HG03521 (cell line): ENCODE results near the gene AHCYL2.
"Not testable (repeated sequence)": the region's sequence is repeated elsewhere in the genome, so short reads cannot be mapped to it uniquely, and the experiment has no call there.

ENCODE experiments used
- ATAC-seq: cut with Tn5 transposase; IDR thresholded peaks from one replicate; pipeline ENCODE4 v1.9.1; 2021; ENCODE audit warnings: mild to moderate bottlenecking, moderate library complexity; ENCODE audit not compliant: unreplicated experiment

AHCYL2 gene

DNA sequence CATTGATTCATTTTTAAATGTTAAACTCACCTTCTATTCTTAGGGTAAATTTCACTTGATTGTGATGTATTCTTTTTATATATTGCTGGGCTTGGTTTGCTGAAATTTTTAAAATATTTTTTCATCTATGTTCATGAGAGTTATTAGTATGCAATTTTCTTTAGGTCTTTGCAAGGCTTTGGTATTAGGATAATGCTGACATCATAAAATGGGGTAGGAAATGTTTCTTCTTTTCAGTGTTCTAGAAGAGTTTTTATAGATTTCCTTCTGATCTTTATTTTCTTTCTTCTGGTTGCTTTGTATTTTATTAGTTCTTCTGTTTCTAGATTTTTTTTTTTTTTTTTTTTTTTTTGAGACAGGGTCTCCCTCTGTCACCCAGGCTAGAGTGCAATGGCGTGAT lies 56.3 kb downstream of the AHCYL2 start:
- no peak for ATAC-seq

DNA sequence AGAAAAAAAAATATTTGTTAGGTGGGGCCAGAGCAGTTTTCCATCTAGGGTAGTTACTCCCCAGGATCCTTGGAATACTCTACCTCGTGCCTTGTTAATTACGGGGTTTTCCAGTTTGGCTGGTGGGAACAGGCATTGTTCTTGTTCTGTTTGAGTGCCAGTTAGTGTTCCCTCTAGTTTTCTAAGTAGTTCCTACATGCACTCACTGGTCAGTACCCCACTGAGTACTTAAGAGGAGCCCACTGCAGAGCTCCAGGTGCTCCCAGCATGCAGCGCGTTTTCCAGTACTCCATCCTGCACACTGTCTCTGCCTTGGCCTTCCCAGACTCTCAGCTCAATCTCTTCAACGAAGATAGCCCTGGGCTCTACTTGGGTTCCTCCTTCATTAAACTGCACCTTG lies 58.0 kb downstream of the AHCYL2 start:
- no peak for ATAC-seq

DNA sequence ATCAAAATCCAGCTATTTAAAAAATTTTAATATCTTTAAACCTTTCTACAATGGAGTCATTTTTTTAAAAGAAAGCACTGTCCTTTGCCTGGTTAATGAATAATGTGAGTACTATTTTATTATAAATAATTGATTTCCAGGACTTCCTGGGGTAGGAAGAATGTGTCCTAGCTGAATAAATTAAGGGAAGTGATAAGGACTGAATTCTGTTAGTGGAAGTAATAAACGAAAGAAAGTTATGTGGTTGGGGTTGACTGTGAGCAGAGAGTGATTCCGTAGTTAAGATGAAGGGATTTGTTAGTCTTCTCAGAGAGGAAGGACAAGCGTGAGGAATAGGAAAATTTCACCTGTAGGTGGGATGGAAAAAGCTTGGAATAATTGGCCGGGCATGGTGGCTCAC lies 59.1 kb downstream of the AHCYL2 start:
- ATAC-seq, result no peak

DNA sequence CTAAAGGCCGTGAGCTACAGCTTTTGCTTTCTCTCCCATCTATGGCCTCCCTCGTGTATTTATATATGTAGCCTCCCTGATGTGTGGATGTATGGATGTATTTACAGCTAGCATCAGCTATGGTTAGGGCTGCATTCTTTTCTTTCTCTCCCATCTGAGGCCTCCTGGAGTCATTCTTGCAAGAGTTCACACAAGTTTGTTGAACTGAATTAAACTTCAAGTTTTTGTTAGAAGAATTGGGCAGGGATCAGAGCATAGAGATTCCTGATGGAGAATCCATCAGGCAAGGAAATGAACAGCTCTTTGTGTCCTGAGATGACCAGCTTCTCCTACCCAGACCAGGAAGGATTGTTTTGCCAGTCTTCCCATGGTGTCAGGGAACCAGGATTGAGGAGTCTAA lies 60.3 kb downstream of the AHCYL2 start:
- ATAC-seq, result no peak

DNA sequence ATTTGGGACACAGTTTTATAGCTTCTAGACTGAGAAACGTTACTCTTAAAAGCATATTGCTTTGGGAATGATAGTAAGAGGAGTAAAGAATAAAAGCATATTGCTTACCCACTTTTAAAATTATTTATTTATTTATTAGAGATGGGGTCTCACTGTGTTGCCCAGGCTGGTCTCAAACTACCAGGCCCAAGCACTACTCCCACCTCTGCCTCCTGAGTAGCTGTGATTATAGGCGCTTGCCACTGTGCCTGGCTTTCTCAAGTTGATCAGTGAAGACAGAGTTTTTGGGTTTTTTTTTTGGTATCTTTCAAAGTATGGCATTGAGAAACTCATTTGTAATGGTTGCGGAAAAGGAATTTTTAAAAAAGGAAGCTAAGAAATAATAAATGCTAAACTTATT lies 68.0 kb downstream of the AHCYL2 start:
- no peak for ATAC-seq

DNA sequence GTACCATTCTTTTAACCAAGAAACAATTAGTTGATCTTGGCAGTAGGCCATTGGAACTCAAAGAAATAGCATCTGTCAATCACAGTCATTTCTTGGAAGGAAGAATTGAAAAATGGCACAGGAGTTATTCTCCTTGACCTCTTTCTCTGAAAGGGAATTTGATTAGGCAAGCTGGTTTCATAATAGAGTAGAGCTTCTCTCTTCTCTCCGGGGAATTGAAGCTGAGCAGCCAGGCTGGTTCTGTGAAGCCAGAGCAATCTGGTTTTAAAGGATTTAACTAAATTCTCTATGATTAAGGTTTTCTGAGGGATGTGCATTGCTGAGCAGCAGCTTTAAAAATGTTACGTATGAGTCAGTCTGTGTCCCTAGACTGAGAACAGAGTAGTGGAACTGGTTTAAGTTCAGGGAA lies 70.2 kb downstream of the AHCYL2 start:
- no peak for ATAC-seq

DNA sequence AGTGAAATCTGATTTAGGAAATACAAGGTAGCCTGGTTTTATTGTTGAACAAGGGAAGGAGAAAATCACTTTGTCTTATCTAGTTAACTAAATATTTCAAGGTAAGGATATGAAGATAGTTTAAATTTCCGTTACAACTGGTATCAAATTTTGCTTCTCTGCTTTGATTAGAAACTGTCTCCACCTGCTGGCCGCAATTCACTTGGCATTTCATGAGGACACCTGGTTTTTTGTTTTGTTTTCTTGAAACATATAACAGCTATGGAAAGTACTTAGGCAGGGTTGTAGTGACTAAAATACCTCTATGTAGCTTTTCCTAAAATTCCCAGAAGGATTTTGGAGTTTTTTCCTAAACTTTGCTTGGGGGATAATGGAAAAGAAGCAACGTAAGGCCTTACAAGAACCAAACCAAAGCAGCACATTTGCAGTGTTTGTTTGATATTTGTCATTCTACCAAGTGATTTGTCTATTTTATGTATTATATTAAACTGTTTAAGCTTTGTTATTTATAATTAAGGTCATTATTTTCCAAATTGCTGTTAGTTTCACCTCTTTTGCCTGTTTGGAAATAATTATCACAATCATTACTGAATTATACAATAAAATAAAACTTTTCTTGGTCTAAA lies 73.6 kb downstream of the AHCYL2 start:
- ATAC-seq, result no peak

DNA sequence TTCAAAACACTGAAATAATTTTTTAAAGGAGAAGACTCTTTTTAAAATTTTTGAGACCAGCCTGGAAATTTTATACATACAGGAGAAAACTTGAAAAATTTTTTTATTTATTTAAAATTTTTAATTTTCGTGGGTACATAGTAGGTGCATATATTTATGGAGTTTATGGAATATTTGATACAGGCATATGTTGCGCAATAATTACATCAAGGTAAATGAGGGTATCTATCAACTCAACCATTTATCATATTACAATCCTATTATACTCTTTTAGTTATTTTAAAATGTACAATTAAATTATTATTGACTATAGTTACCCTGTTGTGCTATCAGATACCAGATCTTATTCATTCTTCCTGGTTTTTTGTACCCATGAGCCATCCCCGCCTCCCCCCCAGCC lies 75.1 kb downstream of the AHCYL2 start:
- no peak for ATAC-seq

DNA sequence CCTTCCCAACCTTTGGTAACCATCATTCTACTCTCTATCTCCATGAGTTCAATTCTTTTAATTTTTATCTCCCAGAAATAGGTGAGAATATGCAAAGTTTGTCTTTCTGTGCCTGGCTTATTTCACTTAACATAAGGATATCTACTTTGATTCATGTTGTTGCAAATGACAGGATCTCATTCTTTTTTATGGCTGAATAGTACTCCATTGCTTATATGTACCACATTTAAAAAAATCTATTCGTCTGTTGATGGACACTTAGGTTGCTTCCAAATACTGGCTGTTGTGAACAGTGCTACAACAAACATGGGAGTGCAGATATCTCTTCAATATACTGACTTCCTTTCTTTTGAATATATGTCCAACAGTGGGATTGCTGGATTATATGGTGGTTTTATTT lies 75.5 kb downstream of the AHCYL2 start:
- ATAC-seq, result not testable (repeated sequence)

DNA sequence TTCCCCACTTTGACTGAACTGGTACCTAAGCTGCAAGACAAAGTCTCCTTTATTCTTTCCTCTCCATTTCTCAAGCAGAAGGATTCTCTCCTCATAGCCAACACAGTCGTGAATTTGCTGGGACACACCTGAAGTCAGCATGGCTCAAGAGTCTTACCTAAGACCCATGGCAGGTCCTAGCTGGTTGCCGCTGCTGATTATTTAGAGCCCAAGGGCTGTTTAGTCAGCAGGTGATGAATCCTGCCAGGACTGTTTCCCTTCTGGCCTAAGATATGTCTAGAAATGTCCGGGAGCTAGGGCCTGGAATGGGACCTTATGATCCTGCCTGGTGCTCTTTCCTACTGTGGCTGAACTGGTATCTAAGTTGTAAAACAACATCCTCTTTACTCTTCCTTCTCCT lies 82.8 kb downstream of the AHCYL2 start:
- no peak for ATAC-seq

DNA sequence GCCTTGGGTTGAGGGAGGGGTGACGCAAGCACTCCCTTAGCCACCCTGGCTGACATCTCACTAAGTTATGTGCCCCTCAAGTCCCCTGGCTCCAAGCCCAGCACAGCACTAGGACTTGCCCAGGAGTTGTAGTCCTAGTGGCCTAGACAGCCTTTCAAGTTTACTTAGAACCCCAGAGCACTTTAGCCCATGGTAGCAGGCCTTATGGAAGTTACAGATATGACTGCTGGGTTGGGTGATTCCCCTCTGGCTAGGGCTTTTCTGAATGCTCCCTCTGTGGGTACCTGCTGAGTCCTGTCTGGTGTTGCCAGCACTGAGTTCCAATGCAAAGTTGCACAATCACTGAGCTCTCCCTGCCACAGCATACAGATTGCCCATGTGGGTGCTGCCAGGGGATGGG lies 83.2 kb downstream of the AHCYL2 start:
- no peak for ATAC-seq

DNA sequence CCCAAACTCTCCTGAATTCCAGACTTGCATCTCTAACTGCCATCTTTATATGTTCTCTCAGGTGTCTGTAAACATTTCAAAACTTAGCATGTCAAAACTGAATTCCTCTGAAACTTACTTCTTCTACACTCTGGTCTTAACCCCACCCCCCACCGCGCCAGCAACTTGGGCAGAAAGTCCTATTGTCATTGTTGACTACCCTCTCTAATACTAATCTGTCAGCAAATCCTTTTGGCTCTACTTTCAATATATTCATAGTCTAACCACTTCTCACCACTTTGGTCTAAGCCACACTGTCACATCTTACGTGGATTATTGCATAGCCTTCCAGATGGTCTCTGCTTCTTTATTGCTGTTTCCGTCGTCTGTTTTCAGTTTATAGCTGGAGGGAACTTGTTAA lies 86.6 kb downstream of the AHCYL2 start:
- ATAC-seq, result no peak

DNA sequence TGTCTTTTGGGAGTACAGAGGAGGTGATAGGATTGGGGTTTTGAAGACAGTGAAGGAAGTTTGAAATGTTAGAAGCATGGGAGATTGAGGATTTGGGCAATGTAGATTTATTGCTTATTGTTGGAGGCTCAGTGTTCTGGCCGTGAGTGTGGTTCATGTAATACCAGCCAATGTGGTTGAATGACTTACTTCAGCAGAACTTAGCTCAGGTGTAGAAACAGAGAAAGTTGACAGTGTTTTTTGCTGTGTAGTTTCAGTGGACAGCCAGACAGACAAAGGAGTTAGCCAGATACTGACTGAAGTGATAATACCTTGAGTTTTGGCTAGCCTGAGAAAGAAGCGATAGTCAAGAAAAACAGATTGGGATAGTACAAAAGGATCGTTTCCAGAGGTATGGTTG lies 88.5 kb downstream of the AHCYL2 start:
- no peak for ATAC-seq

DNA sequence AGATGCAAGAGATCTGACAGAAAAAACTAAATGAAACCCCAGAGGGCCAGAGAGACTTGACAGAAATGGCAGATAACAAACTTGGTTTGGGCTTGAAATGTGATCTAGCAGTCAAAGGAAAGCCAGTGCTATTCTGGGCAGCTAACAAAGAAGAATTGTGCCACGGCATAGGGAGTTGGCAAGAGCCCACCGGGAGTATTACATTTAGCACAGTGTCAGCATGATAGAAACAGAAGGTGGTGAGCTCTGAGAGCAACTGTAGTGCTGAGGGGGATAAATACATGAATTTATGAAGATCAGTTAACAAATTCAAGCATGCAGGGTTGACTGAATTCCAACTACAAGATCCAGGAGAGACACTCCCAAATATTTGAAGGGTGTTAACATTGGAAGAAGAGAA lies 91.1 kb downstream of the AHCYL2 start:
- no peak for ATAC-seq

DNA sequence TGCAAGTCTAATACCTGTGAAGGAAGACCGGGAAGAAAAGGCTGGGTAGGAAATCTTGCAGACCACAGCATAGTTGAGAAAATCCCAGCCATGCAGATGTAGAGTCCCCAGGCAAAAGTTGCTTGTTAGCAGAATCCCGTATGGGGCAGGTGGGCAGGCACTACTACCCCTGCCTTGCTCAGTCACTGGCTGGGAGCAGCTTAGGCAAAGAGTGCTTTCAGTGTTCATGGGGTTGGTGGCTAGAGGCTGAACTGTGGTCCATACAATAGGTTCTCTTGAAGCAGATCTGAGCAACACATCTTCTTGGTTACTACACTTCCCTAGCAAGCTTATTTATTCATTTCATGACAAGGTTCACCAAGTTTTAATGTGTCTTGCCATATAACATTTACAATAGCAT lies 92.6 kb downstream of the AHCYL2 start:
- no peak for ATAC-seq

DNA sequence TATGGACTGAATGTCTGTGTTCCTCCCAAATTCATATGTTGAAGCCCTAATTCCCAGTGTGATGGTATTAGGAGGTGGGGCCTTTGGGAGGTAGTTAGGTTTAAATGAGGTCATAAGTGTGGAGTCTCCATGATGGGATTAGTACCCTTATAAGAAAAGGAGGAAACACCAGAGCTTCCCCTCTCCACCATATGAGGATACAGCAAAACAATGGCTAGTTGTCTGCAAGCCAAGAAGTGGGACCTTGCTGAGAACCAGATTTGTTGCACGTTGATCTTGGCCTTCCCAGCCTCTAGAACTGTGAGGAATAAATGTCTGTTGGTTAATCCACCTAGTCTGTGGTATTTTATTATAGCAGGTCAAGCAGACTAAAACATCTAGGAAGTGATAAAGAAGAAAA lies 102.2 kb downstream of the AHCYL2 start:
- no peak for ATAC-seq

DNA sequence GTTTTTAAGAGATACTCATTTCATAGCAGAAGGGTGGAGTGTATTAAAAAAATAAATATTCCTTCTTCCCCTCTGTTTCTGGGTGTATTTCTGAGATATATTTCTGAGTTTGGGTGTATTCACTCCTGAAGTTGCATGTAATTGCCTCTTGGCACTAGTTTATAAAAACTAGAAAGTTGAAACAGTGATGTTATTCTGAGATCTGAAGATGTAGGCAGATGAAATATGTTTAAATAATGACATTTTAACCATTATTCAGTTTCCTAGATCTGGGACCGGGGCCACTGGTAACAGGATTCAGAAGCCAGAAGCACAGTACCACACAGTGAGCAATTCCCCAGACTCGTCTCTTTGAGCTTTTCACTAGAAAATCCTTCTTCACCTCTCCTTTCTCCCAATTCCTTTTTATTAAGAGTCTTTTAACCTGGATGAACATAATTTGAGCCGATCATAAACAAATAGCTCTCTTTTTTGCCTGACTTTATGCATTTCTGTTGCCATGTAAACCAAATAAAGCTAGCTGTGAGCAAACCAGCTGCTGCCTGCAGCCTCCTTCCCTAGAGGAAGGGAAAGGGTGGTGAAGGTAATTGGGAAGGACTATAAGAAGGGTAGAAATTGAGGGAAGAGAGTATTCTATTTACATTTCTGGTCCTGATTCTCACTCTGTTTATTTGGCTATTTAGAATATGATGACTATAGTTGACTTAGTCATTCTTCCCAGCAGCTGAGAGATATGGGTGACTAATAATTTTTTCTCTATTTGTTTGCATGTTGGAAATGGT lies 107.6 kb downstream of the AHCYL2 start:
- ATAC-seq, result no peak

DNA sequence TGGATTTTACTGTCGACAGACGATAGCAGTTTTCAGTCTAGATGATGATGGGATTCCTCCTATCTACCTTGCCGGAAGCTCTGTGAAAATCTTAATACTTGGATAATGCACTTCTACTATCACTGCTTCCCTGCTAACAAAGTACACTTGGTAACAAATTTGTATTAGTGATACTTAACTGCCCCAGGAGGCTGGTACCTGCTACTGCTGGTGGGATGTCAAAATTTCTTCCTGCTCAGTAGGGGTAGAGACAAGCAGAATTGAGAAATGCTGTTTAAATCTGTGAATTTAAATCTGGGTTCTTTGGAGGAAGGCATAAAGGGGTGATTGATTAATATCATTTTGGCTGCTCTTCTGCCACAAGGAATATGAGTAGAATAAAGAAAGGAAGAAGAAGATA lies 109.6 kb downstream of the AHCYL2 start:
- no peak for ATAC-seq

DNA sequence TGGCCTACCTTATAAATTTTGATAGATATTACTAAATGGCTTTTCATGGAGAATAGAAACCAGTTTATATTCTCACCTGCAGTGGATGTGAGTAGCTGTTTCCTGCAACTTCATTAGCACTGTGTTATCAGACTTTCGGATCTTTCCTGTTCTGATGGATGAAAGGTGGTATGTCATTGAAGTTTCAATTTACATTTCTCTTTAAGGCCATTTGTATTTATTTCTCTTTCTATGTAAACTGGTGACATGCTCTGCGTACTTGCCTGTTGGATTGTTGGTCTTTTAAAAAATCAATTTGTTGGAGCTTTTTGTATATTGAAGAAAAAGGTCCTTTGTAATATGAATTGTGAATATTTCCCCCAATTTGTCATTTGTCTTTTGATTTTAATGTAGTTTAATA lies 113.6 kb downstream of the AHCYL2 start:
- no peak for ATAC-seq

DNA sequence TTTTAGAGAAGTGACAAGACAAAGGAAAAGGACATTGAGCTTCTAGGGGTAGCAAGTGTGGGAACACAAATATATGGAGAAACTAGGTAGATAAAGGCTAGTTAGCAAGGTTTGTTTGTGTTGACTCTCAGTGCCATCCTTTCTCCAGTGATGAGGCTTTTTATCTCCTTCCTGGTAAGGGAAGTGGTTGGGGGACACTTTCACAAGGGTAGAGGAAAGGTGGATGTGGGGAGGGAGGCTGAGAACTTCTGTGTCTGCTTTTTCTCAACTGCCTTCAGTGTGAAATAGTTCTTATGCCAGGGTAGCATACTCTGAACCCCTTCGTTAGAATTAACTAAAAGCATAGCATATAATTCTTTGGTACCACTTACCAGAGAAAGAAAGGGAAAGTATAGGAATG lies 116.4 kb downstream of the AHCYL2 start:
- no peak for ATAC-seq

DNA sequence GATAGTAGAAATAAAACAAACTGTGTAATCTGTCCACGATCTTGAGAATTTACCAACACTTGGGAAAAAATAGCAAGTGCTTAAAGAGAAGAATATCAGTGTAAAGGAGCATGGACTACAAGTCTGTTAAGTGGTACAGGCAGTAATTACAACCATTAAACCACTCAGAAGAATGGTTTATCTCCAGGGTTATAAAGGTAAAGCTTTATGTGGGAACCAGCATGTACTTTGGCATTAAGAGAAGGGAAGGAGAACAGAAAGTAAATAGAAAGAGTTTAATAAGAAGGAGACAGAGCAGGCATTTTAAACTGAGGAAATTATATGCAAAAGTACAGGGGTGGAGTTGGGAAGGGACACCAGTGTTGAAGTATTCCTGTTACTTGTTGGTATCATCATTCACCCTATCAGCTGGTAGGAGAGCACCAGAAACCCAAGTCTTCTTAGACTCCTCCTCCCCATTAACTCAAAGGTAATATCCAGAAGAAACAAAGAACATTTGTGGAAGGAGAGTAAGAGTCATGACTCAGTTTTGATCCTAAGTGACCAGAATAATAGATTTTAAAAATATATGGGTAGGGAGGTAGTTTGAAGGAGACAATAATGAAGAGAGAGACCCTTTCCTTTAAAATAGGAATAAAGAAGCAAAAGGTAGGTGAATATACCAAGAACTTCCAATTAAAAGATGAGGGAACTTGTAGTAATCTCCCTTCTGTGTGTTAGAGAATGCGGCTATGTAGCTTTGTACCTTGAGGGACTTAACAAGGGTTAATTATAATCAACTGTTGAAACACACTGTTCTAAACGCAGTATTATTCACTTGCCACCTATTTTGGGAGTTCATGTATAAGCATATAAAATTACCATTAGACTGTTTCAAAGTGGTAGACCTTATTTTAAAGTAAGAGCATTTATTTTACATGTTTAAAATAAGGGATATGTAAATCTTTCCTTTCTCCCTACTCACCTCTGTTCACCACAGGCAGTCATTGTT lies 117.3 kb downstream of the AHCYL2 start:
- no peak for ATAC-seq
